ENCODE measurements around the gene BSDC1. TPM values are rescaled to one million over a fixed set of nuclear protein-coding genes. Genes with fewer than 3 reads are reported as not detected.
A peak's percentile ranks its signal among the peaks of the same experiment; 100 is the strongest.

BSDC1 gene
- polyA plus RNA-seq, 1 donor: 57.2 TPM

DNA sequence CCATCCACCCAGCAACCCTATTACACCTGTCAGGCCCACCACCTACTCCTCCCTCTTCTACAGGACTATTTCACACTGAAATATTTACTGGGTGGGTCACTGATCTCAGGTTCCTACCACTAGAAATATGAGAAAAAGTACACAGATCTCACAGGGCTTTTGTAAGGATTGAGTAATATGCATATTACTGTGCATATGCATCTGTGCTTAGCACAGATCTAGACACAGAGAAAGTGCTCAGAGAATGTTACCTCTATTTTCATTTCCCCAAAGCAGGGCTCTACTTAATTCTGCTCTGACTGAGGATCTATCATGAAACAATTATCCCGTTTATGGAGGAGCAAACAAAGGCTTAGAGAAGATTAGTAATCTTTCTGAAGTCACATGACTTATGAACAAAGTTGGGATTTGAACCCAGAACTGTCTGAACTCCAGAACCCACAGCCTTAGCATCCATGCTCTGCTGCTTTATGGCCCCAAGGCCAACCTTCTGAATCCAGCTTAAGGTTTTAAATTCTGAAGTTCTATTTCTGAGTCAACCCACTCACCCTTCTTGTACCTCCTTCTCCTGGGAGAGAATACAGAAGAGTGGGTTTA lies 20.1 kb downstream of the BSDC1 start:
- Histone ChIP-seq H3K9me3 (ENCODE audit: control insufficient read depth, low read depth, low read length) (no peaks in the 10 kb centered on the region), H3K27ac (ENCODE audit: low read length) (no peak overlapping the region), H3K27me3 (ENCODE audit: control insufficient read depth, insufficient read depth, low read length) (no peaks in the 10 kb centered on the region), H3K36me3 (ENCODE audit: control insufficient read depth, insufficient read depth, low read length) (peaks cover 85% of the 10 kb centered on the region), H3K4me1 (ENCODE audit: control insufficient read depth, insufficient read depth, low read length) (no peaks in the 10 kb centered on the region), H3K4me3 (ENCODE audit: low read length) (no peak overlapping the region)
- WGBS (ENCODE audit: insufficient coverage, low lambda C conversion rate): no CpG with 5 or more reads among the region's 1 CpG
- no peak for DNase-seq

DNA sequence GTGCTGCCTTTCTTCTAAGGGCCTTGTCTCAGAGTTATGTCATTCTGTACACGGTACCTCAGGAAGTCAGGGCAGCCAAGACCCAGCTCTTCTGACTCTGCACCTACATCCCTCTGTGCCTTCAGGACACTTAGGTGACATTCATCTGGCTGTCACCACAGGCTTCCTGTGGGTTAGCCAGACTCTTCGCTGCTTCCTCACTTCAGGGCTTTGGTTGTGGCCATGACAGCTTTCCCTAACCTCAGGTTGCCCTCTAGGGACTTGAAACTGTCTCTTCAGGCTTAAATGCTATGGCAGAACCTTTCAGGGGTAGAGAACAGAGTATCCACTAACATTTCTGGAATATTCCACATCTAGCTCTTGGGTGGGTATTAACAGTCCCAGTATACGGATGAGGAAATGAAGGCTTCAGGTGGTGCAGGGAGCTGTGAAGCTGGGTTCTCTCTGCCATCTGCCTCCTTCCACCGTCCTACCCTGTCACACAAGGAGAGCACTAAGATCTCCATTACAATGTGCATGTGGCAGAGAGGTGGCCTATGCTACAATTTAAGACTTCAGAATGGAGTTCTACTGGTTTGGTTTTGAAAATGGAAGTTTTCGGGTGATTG lies 22.0 kb downstream of the BSDC1 start:
- WGBS (ENCODE audit: insufficient coverage, low lambda C conversion rate): no CpG with 5 or more reads among the region's 5 CpGs
- Histone ChIP-seq H3K4me3 (ENCODE audit: low read length) (no peak overlapping the region), H3K27ac (ENCODE audit: low read length) (no peak overlapping the region), H3K4me1 (ENCODE audit: control insufficient read depth, insufficient read depth, low read length) (no peaks in the 10 kb centered on the region), H3K27me3 (ENCODE audit: control insufficient read depth, insufficient read depth, low read length) (no peaks in the 10 kb centered on the region), H3K9me3 (ENCODE audit: control insufficient read depth, low read depth, low read length) (no peaks in the 10 kb centered on the region), H3K36me3 (ENCODE audit: control insufficient read depth, insufficient read depth, low read length) (peaks cover 84% of the 10 kb centered on the region)
- no peak for DNase-seq

DNA sequence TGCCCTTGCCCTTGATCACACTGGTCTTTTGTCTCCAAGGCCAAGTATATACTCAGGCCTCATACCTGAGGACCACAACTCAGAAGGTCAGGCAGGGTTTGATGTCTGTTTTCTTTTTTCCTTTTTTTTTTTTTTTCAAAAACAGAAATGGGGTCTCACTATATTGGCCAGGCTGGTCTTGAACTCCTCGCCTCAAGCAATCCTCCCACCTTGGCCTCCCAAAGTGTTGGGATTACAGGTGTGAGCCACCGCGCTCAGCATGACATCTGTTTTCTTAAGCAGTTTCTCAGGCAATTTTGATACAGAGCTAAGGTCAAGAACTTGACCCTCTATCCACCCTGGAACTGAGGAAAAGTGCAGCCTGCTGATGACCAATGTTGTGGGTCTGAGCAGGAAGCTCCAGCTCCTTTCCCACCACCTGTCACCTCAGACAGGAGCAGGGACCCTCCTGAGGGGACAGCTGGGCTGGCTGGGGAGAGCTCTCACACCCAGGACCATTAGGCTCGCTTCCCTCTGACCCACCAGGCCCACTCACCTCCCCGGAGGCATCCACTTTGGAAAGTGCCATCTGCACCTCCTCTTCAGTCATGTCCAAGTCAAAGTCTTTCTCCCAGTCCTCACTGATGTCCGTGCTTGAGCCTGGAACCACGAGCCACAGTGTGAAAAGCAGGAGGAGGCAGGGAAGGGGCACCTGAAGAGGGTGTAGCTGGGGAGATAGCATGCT lies 26.2 kb downstream of the BSDC1 start:
- no peaks in the 10 kb centered on the region for H3K27me3 ChIP-seq (ENCODE audit: control insufficient read depth, insufficient read depth, low read length)
- H3K4me3 ChIP-seq (ENCODE audit: low read length): no peak overlapping the region
- no peaks in the 10 kb centered on the region for H3K9me3 ChIP-seq (ENCODE audit: control insufficient read depth, low read depth, low read length)
- H3K36me3 ChIP-seq (ENCODE audit: control insufficient read depth, insufficient read depth, low read length): peaks cover 78% of the 10 kb centered on the region
- H3K4me1 ChIP-seq (ENCODE audit: control insufficient read depth, insufficient read depth, low read length): no peaks in the 10 kb centered on the region
- no CpG with 5 or more reads among the region's 7 CpGs for WGBS (ENCODE audit: insufficient coverage, low lambda C conversion rate)
- DNase-seq: no peak
- H3K27ac ChIP-seq (ENCODE audit: low read length): no peak overlapping the region

DNA sequence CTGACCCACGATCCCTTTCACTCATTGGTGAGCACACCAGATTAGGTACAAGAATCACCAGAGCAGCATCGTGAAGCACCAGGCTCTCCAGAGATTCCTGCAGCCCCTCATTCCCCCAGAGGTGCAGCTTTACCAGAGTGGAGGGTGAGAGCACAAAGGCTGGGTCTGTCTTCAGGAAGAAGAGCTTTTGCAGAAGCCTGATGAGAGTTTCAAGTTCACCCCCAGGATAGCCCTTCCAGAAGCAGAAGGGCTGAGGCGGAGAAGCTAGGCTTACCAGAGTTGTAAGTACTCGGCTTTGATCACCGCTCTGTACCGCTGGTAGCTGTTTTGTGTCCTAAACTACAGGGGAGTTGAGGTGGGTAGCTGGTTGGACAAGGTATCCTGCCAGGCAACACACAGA lies 28.8 kb downstream of the BSDC1 start:
- no CpG with 5 or more reads among the region's 6 CpGs for WGBS (ENCODE audit: insufficient coverage, low lambda C conversion rate)
- Histone ChIP-seq H3K36me3 (ENCODE audit: control insufficient read depth, insufficient read depth, low read length) (peaks cover 61% of the 10 kb centered on the region), H3K27me3 (ENCODE audit: control insufficient read depth, insufficient read depth, low read length) (no peaks in the 10 kb centered on the region), H3K27ac (ENCODE audit: low read length) (no peak overlapping the region), H3K4me3 (ENCODE audit: low read length) (no peak overlapping the region), H3K4me1 (ENCODE audit: control insufficient read depth, insufficient read depth, low read length) (peaks cover 5% of the 10 kb centered on the region), H3K9me3 (ENCODE audit: control insufficient read depth, low read depth, low read length) (peaks cover 3% of the 10 kb centered on the region)
- DNase-seq: no peak

DNA sequence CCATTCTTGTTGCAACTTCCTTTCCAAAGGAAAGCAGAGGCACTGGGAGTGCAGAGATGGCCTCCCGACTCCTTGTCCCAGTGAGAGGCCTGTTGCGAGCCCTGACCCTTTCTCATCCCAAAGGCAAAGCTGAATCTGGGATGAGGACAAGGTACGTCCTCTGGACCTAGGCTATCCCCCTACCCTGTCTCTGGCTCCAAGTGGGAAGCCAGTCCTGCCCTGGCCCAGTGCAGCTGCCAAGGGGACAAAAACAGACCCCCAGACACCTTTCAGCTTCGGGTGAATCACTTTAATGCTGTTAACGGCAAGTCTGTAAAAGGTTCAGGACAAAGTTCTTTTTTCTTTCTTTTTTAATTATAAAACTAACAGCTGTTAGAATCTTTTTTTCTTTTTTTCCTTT lies 29.4 kb downstream of the BSDC1 start:
- H3K36me3 ChIP-seq (ENCODE audit: control insufficient read depth, insufficient read depth, low read length): peaks cover 56% of the 10 kb centered on the region
- DNase-seq: no peak

DNA sequence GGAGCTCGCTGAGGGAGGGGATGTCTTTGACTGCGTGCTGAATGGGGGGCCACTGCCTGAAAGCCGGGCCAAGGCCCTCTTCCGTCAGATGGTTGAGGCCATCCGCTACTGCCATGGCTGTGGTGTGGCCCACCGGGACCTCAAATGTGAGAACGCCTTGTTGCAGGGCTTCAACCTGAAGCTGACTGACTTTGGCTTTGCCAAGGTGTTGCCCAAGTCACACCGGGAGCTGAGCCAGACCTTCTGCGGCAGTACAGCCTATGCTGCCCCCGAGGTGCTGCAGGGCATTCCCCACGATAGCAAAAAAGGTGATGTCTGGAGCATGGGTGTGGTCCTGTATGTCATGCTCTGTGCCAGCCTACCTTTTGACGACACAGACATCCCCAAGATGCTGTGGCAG lies 30.5 kb downstream of the BSDC1 start:
- WGBS (ENCODE audit: insufficient coverage, low lambda C conversion rate): no CpG with 5 or more reads among the region's 12 CpGs
- no peak for DNase-seq
- peaks cover 48% of the 10 kb centered on the region for H3K36me3 ChIP-seq (ENCODE audit: control insufficient read depth, insufficient read depth, low read length)

More for the DNA sequence above, 29.4 kb downstream of the BSDC1 start:
- 90% methylated on average over 2 of the region's 5 CpGs for WGBS (ENCODE audit: insufficient coverage, low lambda C conversion rate)
- Histone ChIP-seq H3K4me3 (ENCODE audit: low read length) (no peak overlapping the region), H3K4me1 (ENCODE audit: control insufficient read depth, insufficient read depth, low read length) (peaks cover 5% of the 10 kb centered on the region), H3K27me3 (ENCODE audit: control insufficient read depth, insufficient read depth, low read length) (no peaks in the 10 kb centered on the region), H3K9me3 (ENCODE audit: control insufficient read depth, low read depth, low read length) (peaks cover 3% of the 10 kb centered on the region), H3K27ac (ENCODE audit: low read length) (no peak overlapping the region)

DNA sequence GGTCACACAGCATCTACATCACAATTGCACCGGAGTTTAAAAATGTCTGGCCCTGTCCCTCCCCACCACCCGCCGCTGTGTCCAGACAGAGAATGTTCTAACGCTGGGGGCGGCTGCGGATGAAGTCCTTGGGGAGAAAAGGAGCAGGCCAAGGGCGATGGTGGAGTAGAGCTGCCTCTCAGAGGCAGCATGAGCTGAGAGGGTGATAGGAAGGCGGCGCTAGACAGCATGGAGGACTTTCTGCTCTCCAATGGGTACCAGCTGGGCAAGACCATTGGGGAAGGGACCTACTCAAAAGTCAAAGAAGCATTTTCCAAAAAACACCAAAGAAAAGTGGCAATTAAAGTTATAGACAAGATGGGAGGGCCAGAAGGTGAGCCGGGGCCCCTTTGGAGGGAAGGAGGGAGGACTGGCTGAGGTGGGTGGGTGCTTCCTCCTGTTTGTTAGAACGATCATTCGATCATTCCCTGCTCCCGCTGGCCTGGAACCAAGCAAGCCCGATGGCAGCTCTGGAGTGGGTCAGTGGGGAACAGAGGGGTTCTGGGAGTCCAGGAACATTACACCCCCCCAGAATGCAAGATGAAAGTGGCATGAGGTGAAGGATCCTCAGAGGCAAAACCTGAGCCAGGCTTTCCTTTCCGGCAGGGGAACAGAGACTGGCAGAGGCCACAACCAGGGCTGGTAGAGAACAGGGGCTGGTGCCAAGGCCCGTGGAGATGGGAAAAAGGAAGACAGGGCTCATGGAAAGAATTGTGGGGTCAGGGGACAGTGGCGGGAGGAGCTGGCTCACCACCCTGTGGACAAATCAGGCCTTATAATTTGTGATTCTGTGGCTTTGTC lies 31.5 kb downstream of the BSDC1 start, which contains the start of the genes FAM229A and TSSK3:
TSS of gene FAM229A (minus strand) at position 12 of the 840 bp plus-strand sequence. CDS start 394 bp downstream, outside the sequence.
TSS of gene TSSK3 (plus strand) at position 66 of the 840 bp plus-strand sequence. CDS start at position 229, 163 bp downstream.
- Histone ChIP-seq H3K9me3 (ENCODE audit: control insufficient read depth, low read depth, low read length) (peaks cover 3% of the 10 kb centered on the region), H3K36me3 (ENCODE audit: control insufficient read depth, insufficient read depth, low read length) (peaks cover 38% of the 10 kb centered on the region), H3K4me1 (ENCODE audit: control insufficient read depth, insufficient read depth, low read length) (peaks cover 16% of the 10 kb centered on the region), H3K27ac (ENCODE audit: low read length) (no peak within 1 kb of the TSS), H3K4me3 (ENCODE audit: low read length) (peak within 1 kb of the TSS; percentile 34), H3K27me3 (ENCODE audit: control insufficient read depth, insufficient read depth, low read length) (no peaks in the 10 kb centered on the region)
- DNase-seq: no peak
- no CpG with 5 or more reads among the region's 17 CpGs for WGBS (ENCODE audit: insufficient coverage, low lambda C conversion rate)

More for the DNA sequence above, 30.5 kb downstream of the BSDC1 start:
- no peaks in the 10 kb centered on the region for H3K27me3 ChIP-seq (ENCODE audit: control insufficient read depth, insufficient read depth, low read length)
- H3K4me1 ChIP-seq (ENCODE audit: control insufficient read depth, insufficient read depth, low read length): peaks cover 6% of the 10 kb centered on the region
- H3K27ac ChIP-seq (ENCODE audit: low read length): no peak overlapping the region
- H3K4me3 ChIP-seq (ENCODE audit: low read length): no peak overlapping the region
- H3K9me3 ChIP-seq (ENCODE audit: control insufficient read depth, low read depth, low read length): peaks cover 3% of the 10 kb centered on the region

DNA sequence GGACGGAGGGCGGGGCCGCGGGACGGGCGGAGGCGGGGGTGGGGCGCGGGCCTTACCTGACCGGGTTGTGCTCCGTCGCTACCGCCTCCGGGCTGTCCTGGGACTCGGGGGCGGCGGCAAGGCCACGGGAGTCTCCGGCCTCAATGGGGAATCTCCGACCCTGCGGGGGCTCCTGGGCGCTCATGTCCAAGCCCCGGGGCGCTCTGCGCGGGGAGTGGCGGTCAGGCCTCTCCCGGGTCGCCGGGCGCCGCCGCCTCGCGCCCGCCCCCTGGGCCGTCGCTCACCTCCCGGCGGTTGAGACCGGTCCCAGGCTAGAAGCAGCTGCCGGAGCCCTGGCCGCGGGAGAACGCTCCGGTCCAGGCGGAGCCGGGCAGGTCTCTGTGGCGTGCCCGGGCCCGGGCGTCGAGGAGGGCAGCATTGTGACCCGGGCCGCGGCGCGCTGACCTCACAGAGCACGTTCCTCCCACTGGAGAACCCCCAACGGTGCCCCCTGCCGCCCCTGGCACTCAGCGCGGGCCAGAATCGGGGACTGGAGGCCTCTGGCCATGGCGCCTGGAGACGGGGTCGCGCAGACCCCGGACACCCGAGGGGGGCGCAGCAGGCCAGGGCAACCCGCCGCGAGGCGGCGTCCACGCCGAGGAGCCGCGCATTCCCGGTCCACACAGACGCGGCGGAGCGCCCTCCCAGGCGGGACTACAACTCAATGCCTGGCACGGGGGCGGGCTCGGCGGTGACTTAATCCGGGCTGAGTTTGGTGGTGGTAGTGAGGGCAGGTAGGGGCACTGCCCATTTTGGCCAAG lies 32.4 kb downstream of the BSDC1 start:
- peaks cover 20% of the 10 kb centered on the region for H3K4me1 ChIP-seq (ENCODE audit: control insufficient read depth, insufficient read depth, low read length)
- H3K4me3 ChIP-seq (ENCODE audit: low read length): peak overlapping the region; percentile 34
- no peaks in the 10 kb centered on the region for H3K27me3 ChIP-seq (ENCODE audit: control insufficient read depth, insufficient read depth, low read length)
- no peak overlapping the region for H3K27ac ChIP-seq (ENCODE audit: low read length)
- DNase-seq: peak; percentile 25 to 63
- H3K36me3 ChIP-seq (ENCODE audit: control insufficient read depth, insufficient read depth, low read length): peaks cover 30% of the 10 kb centered on the region
- no CpG with 5 or more reads among the region's 91 CpGs for WGBS (ENCODE audit: insufficient coverage, low lambda C conversion rate)
- H3K9me3 ChIP-seq (ENCODE audit: control insufficient read depth, low read depth, low read length): peaks cover 3% of the 10 kb centered on the region

DNA sequence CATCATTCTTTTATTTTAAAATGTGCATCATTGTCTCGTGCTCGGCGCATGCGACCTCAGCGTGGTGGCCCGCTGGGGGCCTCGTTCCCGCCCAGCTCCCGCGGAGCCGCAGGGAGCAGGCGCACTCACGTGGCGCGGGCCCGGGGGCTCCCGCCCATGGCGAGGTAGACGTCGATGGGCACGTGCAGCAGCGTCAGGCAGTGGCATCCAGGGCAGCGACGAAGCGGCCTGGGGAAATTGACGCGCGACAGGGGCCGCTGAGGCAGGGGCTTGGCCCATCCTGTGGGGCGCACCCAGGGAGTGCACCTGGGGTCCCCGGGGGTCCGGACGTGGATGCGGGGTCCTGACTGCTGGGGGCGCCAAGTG lies 33.0 kb downstream of the BSDC1 start:
- no peak for DNase-seq
- Histone ChIP-seq H3K4me1 (ENCODE audit: control insufficient read depth, insufficient read depth, low read length) (peaks cover 20% of the 10 kb centered on the region), H3K36me3 (ENCODE audit: control insufficient read depth, insufficient read depth, low read length) (peaks cover 24% of the 10 kb centered on the region), H3K27ac (ENCODE audit: low read length) (no peak overlapping the region), H3K9me3 (ENCODE audit: control insufficient read depth, low read depth, low read length) (peaks cover 3% of the 10 kb centered on the region), H3K4me3 (ENCODE audit: low read length) (no peak overlapping the region), H3K27me3 (ENCODE audit: control insufficient read depth, insufficient read depth, low read length) (no peaks in the 10 kb centered on the region)
- WGBS (ENCODE audit: insufficient coverage, low lambda C conversion rate): no CpG with 5 or more reads among the region's 35 CpGs

All from large intestine (tissue), 3 donors.